ENCODE measurements around the gene LINC01488.

DNA sequence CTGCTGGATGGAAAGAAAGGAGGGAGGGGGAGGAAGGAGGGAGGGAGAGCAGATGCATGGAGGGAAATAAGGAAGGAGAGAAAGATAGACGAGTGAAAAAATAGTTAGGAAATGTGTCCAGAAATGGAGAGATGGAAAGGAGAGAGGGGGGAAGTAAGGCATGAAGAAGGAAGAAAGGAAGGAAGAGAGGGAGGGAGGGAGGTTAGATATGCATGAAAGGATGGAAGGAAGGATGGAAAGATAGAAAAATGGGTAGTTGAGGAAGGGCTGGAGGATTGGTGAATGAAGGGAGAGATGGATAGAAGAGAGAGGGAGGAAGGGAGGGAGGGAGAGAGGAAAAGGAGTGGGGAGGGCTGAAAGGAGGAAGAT lies 19.6 kb downstream of the LINC01488 start:
- no peak for TF ChIP-seq POLR2AphosphoS5 (IDR thresholded peaks at IDR 0.05)
- TF ChIP-seq, protein P1, sequence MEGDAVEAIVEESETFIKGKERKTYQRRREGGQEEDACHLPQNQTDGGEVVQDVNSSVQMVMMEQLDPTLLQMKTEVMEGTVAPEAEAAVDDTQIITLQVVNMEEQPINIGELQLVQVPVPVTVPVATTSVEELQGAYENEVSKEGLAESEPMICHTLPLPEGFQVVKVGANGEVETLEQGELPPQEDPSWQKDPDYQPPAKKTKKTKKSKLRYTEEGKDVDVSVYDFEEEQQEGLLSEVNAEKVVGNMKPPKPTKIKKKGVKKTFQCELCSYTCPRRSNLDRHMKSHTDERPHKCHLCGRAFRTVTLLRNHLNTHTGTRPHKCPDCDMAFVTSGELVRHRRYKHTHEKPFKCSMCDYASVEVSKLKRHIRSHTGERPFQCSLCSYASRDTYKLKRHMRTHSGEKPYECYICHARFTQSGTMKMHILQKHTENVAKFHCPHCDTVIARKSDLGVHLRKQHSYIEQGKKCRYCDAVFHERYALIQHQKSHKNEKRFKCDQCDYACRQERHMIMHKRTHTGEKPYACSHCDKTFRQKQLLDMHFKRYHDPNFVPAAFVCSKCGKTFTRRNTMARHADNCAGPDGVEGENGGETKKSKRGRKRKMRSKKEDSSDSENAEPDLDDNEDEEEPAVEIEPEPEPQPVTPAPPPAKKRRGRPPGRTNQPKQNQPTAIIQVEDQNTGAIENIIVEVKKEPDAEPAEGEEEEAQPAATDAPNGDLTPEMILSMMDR (IDR thresholded peaks at IDR 0.05), result no peak

Measured in prostate gland (tissue), 2 donors.